A673 (cell line): ENCODE data around the gene FDXR. TPM values are rescaled to one million over a fixed set of nuclear protein-coding genes. Genes with fewer than 3 reads are reported as not detected.
A peak's percentile ranks its signal among the peaks of the same experiment; 100 is the strongest.

Experiments
- Bru-seq: library from RNA; stranded (reverse); fragments of 400-500 nt; gene quantifications from one replicate; lab custom pipeline; 2021; lab: Mats Ljungman, UMichigan
- BruChase-seq, 2 experiments: library from RNA; stranded (reverse); fragments of 400-500 nt; gene quantifications; one replicate each; lab custom pipeline; 2021; lab: Mats Ljungman, UMichigan
- BruUV-seq: library from RNA; stranded (reverse); fragments of 400-500 nt; replicated peaks from 2 replicates; lab custom pipeline; 2021; lab: Mats Ljungman, UMichigan
- CTCF ChIA-PET: fragments of 300-600 bp; sonication (Branson Sonifier 250); formaldehyde crosslinking; loops from one replicate; lab custom pipeline; 2022; ENCODE audit warnings: antibody characterized with exemption; lab: Charles Lee
- POLR2A ChIA-PET: fragments of 300-600 bp; sonication (Branson Sonifier 250); formaldehyde crosslinking; loops from one replicate; lab custom pipeline; 2022; ENCODE audit warnings: antibody characterized with exemption; ENCODE audit not compliant: low non-redundant PET; lab: Charles Lee
- DNase-seq: peaks from one replicate; pipeline ENCODE4 v3.0.0-alpha.2; 2015; ENCODE audit warnings: low spot score
- H3K27ac ChIP-seq: fragments of 200-600 bp; sonication (generic); 2 replicates; pipeline ENCODE4 v1.5.1; 2016; ENCODE audit warnings: mixed run types, low read depth, mild to moderate bottlenecking, mixed read lengths, antibody characterized with exemption, low read length; ENCODE audit not compliant: poor library complexity, severe bottlenecking
- H3K27me3 ChIP-seq: fragments of 200-600 bp; sonication (generic); replicated peaks from 2 replicates; pipeline ENCODE4 v1.6.1; 2017; ENCODE audit warnings: mixed run types, low read depth, mild to moderate bottlenecking, mixed read lengths, antibody characterized with exemption, low read length; ENCODE audit not compliant: insufficient read depth, poor library complexity
- H3K36me3 ChIP-seq: fragments of 200-600 bp; sonication (generic); 2 replicates; pipeline ENCODE4 v1.6.1; 2016; ENCODE audit warnings: mixed run types, mild to moderate bottlenecking, mixed read lengths, antibody characterized with exemption, low read length; ENCODE audit not compliant: insufficient read depth, poor library complexity, severe bottlenecking
- H3K4me1 ChIP-seq: fragments of 200-600 bp; sonication (generic); 2 replicates; pipeline ENCODE4 v1.6.1; 2017; ENCODE audit warnings: mixed run types, mild to moderate bottlenecking, mixed read lengths, antibody characterized with exemption, low read length; ENCODE audit not compliant: insufficient read depth, poor library complexity, severe bottlenecking
- H3K4me3 ChIP-seq: fragments of 200-600 bp; sonication (generic); 2 replicates; pipeline ENCODE4 v1.5.1; 2016; ENCODE audit warnings: low read depth, mixed run types, mild to moderate bottlenecking, mixed read lengths, low read length; ENCODE audit not compliant: poor library complexity, severe bottlenecking
- H3K9me3 ChIP-seq: fragments of 200-600 bp; sonication (generic); 2 replicates; pipeline ENCODE4 v1.6.1; 2016; ENCODE audit warnings: mixed run types, low read depth, mild to moderate bottlenecking, mixed read lengths, antibody characterized with exemption, low read length; ENCODE audit not compliant: poor library complexity, severe bottlenecking
- EZH2 ChIP-seq: fragments of 200-600 bp; sonication (generic); IDR thresholded peaks from 2 replicates; pipeline ENCODE4 v1.6.1; 2017; ENCODE audit warnings: borderline replicate concordance, low read depth, mild to moderate bottlenecking, mixed read lengths, antibody characterized with exemption, low read length; ENCODE audit not compliant: poor library complexity, severe bottlenecking
- intact Hi-C: fragments of 100-400 bp; cut with micrococcal nuclease; formaldehyde crosslinking; loops from one replicate; pipeline ENCODE4 v1.10.0; 2022; ENCODE audit not compliant: unreplicated experiment
- long read RNA-seq: library from polyadenylated mRNA; stranded (forward); transcript quantifications from one replicate; pipeline ENCODE4 v2.0.0, GENCODE V29; 2022
- total RNA-seq: library from RNA; stranded (reverse); gene quantifications from 2 replicates; pipeline ENCODE4 v1.2.3, GENCODE V29; 2021
- TF ChIP-seq, protein P1 (sequence below): fragments of 300-800, 200-600 bp; sonication (generic); conservative IDR thresholded peaks from 2 replicates; pipeline ENCODE4 v1.5.1; 2017; ENCODE audit warnings: low read depth, mild to moderate bottlenecking, antibody characterized with exemption, low read length, moderate library complexity, mixed read lengths

Gene FDXR
- total RNA-seq, result 17.8 and 22.3 TPM in 2 replicates
- percentile 48 among the genes with signal in this experiment for Bru-seq, nascent RNA
- BruChase-seq, experiment 1, labeled RNA remaining after a 2-hour chase, result percentile 57 among the genes with signal in this experiment
- BruChase-seq, experiment 2, labeled RNA remaining after a 6-hour chase, result percentile 67 among the genes with signal in this experiment
- long read RNA-seq, transcript FDXR-201 (12 exons, 1,875 nt), result major isoform, 16 of 24 reads
- long read RNA-seq, partial matches to known transcripts, result 1 of 24 reads
- long read RNA-seq, other reads (novel, unspliced or antisense), result 6 of 24 reads

DNA sequence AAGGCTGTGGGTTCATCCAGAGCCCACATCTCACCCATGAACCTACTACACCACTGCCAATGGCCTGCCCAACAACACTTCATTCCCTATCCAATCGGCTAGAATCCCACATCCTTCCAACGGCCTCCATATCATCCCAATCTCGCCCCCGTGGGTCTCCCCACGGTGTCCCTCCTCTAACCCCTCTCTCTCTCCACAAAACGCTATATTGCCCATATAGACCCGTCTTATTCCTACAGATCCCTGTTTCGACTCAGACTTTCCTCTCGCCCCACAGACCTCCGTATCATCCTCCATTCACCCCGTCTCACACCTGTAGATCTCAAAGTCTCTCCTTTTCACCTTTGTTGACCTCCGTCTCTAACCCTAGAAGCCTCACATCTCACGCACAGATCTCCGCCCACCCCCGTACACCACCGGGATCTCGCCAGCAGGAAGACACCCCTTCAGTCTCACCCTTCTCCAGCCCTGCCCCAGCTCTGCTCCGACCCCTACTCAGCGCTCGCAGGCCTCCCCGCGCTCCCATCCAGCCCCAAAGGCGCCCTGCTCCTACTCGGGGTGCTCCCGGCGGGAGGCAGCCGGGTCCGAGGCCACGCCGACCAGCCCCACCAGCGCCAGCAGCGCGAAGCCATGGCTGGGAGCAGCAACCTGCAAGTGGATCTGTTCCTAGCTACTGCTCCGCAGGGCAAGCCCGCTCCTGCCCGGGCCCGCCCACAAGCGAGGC is at the start of gene FDXR:
FDXR (minus strand) TSS at position 682 of the 724 bp plus-strand sequence; CDS start at position 632, 50 bp downstream.
- peak; percentile 25 for DNase-seq
- BruUV-seq, result no TSS peak
- Histone ChIP-seq H3K27me3 (no peaks in the 10 kb centered on the region), H3K9me3 (no peaks in the 10 kb centered on the region), H3K4me1 (peaks cover 23% of the 10 kb centered on the region), H3K36me3 (no peaks in the 10 kb centered on the region), H3K27ac (peak within 1 kb of the TSS; percentile 90), H3K4me3 (peak within 1 kb of the TSS; percentile 77)
- ChIA-PET POLR2A (interaction anchor here (0.5 to 1.2 kb wide), 3 partner anchors 127 to 584 kb away, joined by 4 to 5 read pairs (median 5); no protein-coding TSS in a partner anchor), CTCF (interaction anchor here (0.5 to 1.5 kb wide), 5 partner anchors 49 to 136 kb away, joined by 3 to 12 read pairs (median 4); no protein-coding TSS in a partner anchor)
- TF ChIP-seq, protein P1, sequence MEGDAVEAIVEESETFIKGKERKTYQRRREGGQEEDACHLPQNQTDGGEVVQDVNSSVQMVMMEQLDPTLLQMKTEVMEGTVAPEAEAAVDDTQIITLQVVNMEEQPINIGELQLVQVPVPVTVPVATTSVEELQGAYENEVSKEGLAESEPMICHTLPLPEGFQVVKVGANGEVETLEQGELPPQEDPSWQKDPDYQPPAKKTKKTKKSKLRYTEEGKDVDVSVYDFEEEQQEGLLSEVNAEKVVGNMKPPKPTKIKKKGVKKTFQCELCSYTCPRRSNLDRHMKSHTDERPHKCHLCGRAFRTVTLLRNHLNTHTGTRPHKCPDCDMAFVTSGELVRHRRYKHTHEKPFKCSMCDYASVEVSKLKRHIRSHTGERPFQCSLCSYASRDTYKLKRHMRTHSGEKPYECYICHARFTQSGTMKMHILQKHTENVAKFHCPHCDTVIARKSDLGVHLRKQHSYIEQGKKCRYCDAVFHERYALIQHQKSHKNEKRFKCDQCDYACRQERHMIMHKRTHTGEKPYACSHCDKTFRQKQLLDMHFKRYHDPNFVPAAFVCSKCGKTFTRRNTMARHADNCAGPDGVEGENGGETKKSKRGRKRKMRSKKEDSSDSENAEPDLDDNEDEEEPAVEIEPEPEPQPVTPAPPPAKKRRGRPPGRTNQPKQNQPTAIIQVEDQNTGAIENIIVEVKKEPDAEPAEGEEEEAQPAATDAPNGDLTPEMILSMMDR, result no peak
- TF ChIP-seq EZH2, result no peak
- intact Hi-C loops, result no loop called here

- Histone ChIP-seq H3K27ac (no peak overlapping the region), H3K36me3 (no peaks in the 10 kb centered on the region), H3K27me3 (peaks cover 51% of the 10 kb centered on the region), H3K9me3 (no peaks in the 10 kb centered on the region), H3K4me1 (peaks cover 14% of the 10 kb centered on the region), H3K4me3 (no peak overlapping the region)
- no TSS peak for BruUV-seq
- intact Hi-C loops, result no loop called here
- no peak for DNase-seq
- TF ChIP-seq, protein P1, result no peak
- no peak for TF ChIP-seq EZH2
- ChIA-PET POLR2A (no interaction called here), CTCF (no interaction called here)
Measured at GRCh38 chr17:74922172-74922571, 49.4 kb upstream of the FDXR start.

DNA sequence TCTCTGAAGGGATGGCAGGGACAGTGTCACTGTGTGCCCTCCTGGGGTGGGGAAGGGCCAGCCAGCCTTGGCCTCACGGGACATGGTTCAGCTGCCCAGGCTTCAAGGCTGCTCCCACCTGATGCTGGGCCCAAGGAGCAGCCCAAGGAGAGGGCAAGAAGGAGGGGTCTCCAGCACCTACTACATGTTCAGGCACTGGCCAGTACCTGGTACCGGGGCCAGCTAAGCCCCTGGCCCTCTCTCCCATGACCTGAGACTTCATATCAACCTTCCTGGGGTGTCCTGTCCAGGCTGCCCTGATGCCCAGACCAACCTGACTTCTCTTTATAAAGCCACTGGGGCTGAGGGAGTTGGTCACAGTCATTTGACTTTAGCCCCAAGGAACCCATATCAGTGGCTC is 49.0 kb upstream of the FDXR start:
- ChIA-PET POLR2A (no interaction called here), CTCF (no interaction called here)
- intact Hi-C loops, result no loop called here
- H3K27ac ChIP-seq, result no peak overlapping the region
- BruUV-seq, result no TSS peak
- H3K9me3 ChIP-seq, result no peaks in the 10 kb centered on the region
- no peaks in the 10 kb centered on the region for H3K36me3 ChIP-seq
- H3K4me1 ChIP-seq, result peaks cover 14% of the 10 kb centered on the region
- TF ChIP-seq EZH2, result no peak
- TF ChIP-seq, protein P1, result no peak
- H3K4me3 ChIP-seq, result no peak overlapping the region
- H3K27me3 ChIP-seq, result peaks cover 47% of the 10 kb centered on the region
- DNase-seq, result no peak
